ENCODE data around the gene AOC3.
"Not testable (repeated sequence)": the region's sequence is repeated elsewhere in the genome, so short reads cannot be mapped to it uniquely, and the experiment has no call there.

Gene AOC3

GRCh38 chr17:42872251-42872965 is 21.4 kb downstream of the AOC3 start:
- Histone ChIP-seq H3K27me3 (ENCODE audit: insufficient read depth, low read length) (peaks cover 8% of the 10 kb centered on the region), H3K4me1 (ENCODE audit: insufficient read depth, low read length) (no peaks in the 10 kb centered on the region), H3K4me3 (ENCODE audit: low read length) (no peak overlapping the region), H3K9ac (ENCODE audit: low read depth, low read length) (no peak overlapping the region), H3K9me3 (ENCODE audit: insufficient read depth, low read depth, low read length) (peaks cover 5% of the 10 kb centered on the region; the same call in 1 of the 2 replicates), H3K36me3 (ENCODE audit: insufficient read depth, low read depth, low read length) (no peaks in the 10 kb centered on the region), H3K27ac (ENCODE audit: low read length) (no peak overlapping the region)

DNA sequence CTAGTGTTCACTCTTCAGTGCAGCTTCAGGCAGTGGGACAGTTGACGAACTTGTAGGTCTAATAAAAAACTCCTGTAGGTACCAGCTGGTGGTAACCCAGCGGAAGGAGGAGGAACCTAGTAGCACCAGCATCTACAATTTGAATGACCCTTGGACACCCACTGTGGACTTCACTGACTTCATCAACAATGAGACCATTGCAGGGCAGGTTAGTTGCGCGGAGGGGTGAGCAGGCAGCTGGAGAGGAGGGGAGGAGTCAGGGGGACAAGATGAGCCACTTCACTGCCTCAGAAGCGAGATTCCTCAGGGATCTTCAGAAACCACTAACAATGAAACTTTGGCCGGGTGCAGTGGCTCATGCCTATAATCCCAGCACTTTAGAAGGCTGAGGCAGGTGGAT is 22.3 kb downstream of the AOC3 start:
- Histone ChIP-seq H3K27ac (ENCODE audit: low read length) (no peak overlapping the region), H3K27me3 (ENCODE audit: insufficient read depth, low read length) (peaks cover 17% of the 10 kb centered on the region), H3K9ac (ENCODE audit: low read depth, low read length) (no peak overlapping the region), H3K4me3 (ENCODE audit: low read length) (no peak overlapping the region), H3K4me1 (ENCODE audit: insufficient read depth, low read length) (peaks cover 1% of the 10 kb centered on the region; the same call in 1 of the 2 replicates), H3K36me3 (ENCODE audit: insufficient read depth, low read depth, low read length) (no peaks in the 10 kb centered on the region), H3K9me3 (ENCODE audit: insufficient read depth, low read depth, low read length) (peaks cover 5% of the 10 kb centered on the region; the same call in 1 of the 2 replicates)

DNA sequence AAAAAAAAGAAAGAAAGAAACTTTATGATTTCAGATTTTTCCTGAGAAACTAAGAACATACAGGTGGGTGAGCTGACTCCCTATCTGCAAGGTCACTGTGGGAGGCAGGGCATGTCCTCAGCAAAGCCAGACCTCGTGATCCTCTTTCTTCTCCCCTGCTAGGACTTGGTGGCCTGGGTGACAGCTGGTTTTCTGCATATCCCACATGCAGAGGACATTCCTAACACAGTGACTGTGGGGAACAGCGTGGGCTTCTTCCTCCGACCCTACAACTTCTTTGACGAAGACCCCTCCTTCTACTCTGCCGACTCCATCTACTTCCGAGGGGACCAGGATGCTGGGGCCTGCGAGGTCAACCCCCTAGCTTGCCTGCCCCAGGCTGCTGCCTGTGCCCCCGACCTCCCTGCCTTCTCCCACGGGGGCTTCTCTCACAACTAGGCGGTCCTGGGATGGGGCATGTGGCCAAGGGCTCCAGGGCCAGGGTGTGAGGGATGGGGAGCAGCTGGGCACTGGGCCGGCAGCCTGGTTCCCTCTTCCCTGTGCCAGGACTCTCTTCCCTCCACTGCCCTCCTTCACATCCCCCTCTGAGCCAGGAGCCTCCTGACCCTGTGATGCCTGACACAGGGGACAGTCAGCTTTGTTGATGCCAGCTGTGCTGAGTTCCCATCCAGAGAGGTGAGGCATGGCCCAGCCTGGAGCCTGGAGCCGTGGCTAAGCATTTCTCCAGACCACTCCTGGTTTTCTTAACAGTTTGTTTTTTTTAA is 23.1 kb downstream of the AOC3 start:
- H3K27ac ChIP-seq (ENCODE audit: low read length); H3K4me3 ChIP-seq (ENCODE audit: low read length); H3K9me3 ChIP-seq (ENCODE audit: insufficient read depth, low read depth, low read length); H3K4me1 ChIP-seq (ENCODE audit: insufficient read depth, low read length); H3K9ac ChIP-seq (ENCODE audit: low read depth, low read length); H3K36me3 ChIP-seq (ENCODE audit: insufficient read depth, low read depth, low read length): not testable (repeated sequence)
- peaks cover 25% of the 10 kb centered on the region for H3K27me3 ChIP-seq (ENCODE audit: insufficient read depth, low read length)

DNA sequence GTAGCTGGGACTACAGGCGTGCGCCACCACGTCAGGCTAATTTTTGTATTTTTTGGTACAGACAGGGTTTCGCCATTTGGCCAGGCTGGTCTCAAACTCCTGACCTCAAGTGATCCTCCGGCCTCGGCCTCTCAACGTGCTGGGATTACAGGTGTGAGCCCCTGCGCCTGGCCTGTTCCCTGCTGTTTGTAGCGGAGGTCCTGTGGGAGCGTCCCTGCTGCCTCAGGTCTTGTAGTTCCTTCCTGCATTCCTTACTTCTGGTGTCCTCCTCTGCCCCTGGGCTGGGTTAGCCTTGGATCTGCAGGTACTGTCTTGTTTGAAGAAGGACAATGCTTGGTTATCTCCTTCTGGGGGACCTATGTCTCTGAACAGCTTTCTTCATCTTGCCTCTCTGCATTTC is 26.0 kb downstream of the AOC3 start:
- Histone ChIP-seq H3K4me1 (ENCODE audit: insufficient read depth, low read length) (peaks cover 5% of the 10 kb centered on the region; the same call in 1 of the 2 replicates), H3K9ac (ENCODE audit: low read depth, low read length) (no peak overlapping the region), H3K9me3 (ENCODE audit: insufficient read depth, low read depth, low read length) (no peaks in the 10 kb centered on the region), H3K4me3 (ENCODE audit: low read length) (no peak overlapping the region), H3K27ac (ENCODE audit: low read length) (no peak overlapping the region), H3K36me3 (ENCODE audit: insufficient read depth, low read depth, low read length) (no peaks in the 10 kb centered on the region), H3K27me3 (ENCODE audit: insufficient read depth, low read length) (peaks cover 35% of the 10 kb centered on the region)

DNA sequence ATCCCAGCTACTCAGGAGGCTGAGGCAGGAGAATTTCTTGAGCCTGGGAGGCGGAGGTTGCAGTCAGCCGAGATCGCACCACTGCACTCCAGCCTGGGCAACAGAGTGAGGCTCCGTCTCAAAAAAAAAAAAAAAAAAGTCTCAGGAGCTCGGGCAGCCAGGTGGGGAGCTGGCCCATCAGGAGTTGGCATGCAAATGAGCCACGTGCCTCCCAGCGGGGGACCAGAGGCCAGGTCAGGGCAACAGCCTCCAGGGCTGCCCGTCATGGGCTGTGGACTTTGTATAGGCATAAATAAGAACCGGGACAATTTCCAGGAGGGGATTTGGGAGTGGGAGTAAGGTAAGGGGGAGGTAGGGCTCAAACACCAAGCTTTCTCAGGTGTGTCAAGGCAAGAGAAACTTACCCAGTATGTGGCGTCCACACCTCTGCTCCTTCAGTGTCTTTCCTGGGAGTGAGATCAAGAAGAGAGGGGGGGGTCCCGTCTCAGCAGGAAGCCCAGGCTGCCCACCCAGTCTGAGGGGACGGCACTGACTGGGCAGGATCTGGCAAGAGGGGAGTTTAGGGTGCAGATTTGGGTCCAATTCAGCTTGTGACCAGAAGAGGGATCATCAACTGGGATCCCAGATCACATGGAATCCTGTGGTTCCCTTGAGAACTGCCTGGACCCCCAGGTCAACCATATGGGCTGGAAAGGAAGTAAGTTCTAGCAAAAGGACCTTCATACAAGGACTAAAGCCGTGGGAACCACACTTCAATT is 27.3 kb downstream of the AOC3 start:
- H3K4me3 ChIP-seq (ENCODE audit: low read length), result peak overlapping the region; percentile 24; the same call in 1 of the 2 replicates
- H3K9ac ChIP-seq (ENCODE audit: low read depth, low read length), result 0 out of 2 replicates have a peak overlapping the region, but pooled peaks have one; percentile 12
- H3K27me3 ChIP-seq (ENCODE audit: insufficient read depth, low read length), result peaks cover 35% of the 10 kb centered on the region
- H3K36me3 ChIP-seq (ENCODE audit: insufficient read depth, low read depth, low read length), result no peaks in the 10 kb centered on the region
- H3K9me3 ChIP-seq (ENCODE audit: insufficient read depth, low read depth, low read length), result no peaks in the 10 kb centered on the region
- H3K27ac ChIP-seq (ENCODE audit: low read length), result no peak overlapping the region
- H3K4me1 ChIP-seq (ENCODE audit: insufficient read depth, low read length), result peaks cover 5% of the 10 kb centered on the region; the same call in 1 of the 2 replicates

DNA sequence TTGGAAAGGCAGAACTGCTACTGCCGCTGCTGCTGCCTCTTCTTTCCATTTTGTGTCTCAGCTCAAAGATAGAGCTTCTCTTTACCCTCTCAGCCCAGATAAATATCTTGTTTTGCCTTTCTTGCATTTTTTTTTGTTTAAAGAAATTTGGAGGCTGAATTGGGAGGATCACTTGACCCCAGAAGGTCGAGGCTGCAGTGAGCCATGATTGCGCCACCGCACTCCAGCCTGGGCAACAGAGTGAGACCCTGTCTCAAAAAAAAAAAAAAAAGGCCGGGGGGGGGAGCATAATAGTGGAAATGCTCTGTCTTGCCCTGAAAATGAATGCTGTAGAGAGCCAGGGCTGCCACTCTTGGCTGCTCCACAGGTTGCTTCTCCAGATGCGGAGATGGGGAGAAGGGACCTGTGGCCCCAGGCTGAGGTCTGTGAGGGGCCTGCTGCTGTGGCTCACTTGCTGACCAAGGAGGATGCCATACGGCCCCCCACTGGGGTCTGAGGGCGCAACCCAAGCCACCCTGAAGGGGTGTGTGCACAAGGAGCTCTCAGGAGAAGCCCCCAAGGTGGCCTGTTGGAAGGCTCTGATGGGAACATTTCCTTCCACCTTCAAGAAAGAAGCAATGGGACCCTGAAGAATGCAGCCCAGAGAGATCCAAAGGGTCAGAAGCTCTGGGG is 28.1 kb downstream of the AOC3 start:
- Histone ChIP-seq H3K9me3 (ENCODE audit: insufficient read depth, low read depth, low read length) (no peaks in the 10 kb centered on the region), H3K4me3 (ENCODE audit: low read length) (no peak overlapping the region), H3K27me3 (ENCODE audit: insufficient read depth, low read length) (peaks cover 35% of the 10 kb centered on the region), H3K4me1 (ENCODE audit: insufficient read depth, low read length) (peaks cover 5% of the 10 kb centered on the region; the same call in 1 of the 2 replicates), H3K27ac (ENCODE audit: low read length) (no peak overlapping the region), H3K36me3 (ENCODE audit: insufficient read depth, low read depth, low read length) (no peaks in the 10 kb centered on the region), H3K9ac (ENCODE audit: low read depth, low read length) (no peak overlapping the region)

- Histone ChIP-seq H3K27ac (ENCODE audit: low read length) (no peak overlapping the region), H3K4me3 (ENCODE audit: low read length) (no peak overlapping the region), H3K27me3 (ENCODE audit: insufficient read depth, low read length) (peaks cover 35% of the 10 kb centered on the region), H3K36me3 (ENCODE audit: insufficient read depth, low read depth, low read length) (no peaks in the 10 kb centered on the region), H3K9ac (ENCODE audit: low read depth, low read length) (no peak overlapping the region), H3K4me1 (ENCODE audit: insufficient read depth, low read length) (peaks cover 5% of the 10 kb centered on the region; the same call in 1 of the 2 replicates), H3K9me3 (ENCODE audit: insufficient read depth, low read depth, low read length) (no peaks in the 10 kb centered on the region)
Measured at GRCh38 chr17:42879596-42879985, 28.6 kb downstream of the AOC3 start.

GRCh38 chr17:42880776-42881310 is 29.8 kb downstream of the AOC3 start:
- H3K4me3 ChIP-seq (ENCODE audit: low read length), result no peak overlapping the region
- no peak overlapping the region for H3K9ac ChIP-seq (ENCODE audit: low read depth, low read length)
- no peaks in the 10 kb centered on the region for H3K9me3 ChIP-seq (ENCODE audit: insufficient read depth, low read depth, low read length)
- no peaks in the 10 kb centered on the region for H3K36me3 ChIP-seq (ENCODE audit: insufficient read depth, low read depth, low read length)
- peaks cover 5% of the 10 kb centered on the region; the same call in 1 of the 2 replicates for H3K4me1 ChIP-seq (ENCODE audit: insufficient read depth, low read length)
- peaks cover 35% of the 10 kb centered on the region for H3K27me3 ChIP-seq (ENCODE audit: insufficient read depth, low read length)
- H3K27ac ChIP-seq (ENCODE audit: low read length), result no peak overlapping the region

- not testable (repeated sequence) for H3K9ac ChIP-seq (ENCODE audit: low read depth, low read length); H3K27ac ChIP-seq (ENCODE audit: low read length); H3K9me3 ChIP-seq (ENCODE audit: insufficient read depth, low read depth, low read length); H3K36me3 ChIP-seq (ENCODE audit: insufficient read depth, low read depth, low read length); H3K4me1 ChIP-seq (ENCODE audit: insufficient read depth, low read length); H3K4me3 ChIP-seq (ENCODE audit: low read length)
- H3K27me3 ChIP-seq (ENCODE audit: insufficient read depth, low read length), result peaks cover 35% of the 10 kb centered on the region
Measured at GRCh38 chr17:42881706-42882105, 30.7 kb downstream of the AOC3 start.

DNA sequence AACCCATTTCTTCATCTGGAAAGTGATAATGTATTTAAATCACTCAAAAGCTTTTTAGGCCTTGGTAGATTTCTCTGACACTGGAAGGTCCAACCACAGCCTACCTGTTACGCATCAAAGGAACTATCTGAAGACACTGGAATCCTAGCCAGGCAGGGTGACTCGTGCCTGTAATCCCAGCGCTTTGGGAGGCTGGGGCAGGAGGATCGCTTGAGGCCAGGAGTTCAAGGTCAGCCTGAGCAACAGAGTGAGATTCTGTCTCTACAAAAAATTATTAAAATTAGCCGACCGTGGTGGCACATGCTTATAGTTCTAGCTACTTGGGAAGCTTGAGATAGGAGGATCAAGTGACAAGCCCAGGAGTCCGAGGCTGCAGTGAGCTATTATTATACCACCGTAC is 31.2 kb downstream of the AOC3 start:
- peaks cover 30% of the 10 kb centered on the region for H3K27me3 ChIP-seq (ENCODE audit: insufficient read depth, low read length)
- H3K4me1 ChIP-seq (ENCODE audit: insufficient read depth, low read length), result peaks cover 5% of the 10 kb centered on the region; the same call in 1 of the 2 replicates
- H3K36me3 ChIP-seq (ENCODE audit: insufficient read depth, low read depth, low read length), result no peaks in the 10 kb centered on the region
- H3K9ac ChIP-seq (ENCODE audit: low read depth, low read length), result no peak overlapping the region
- no peaks in the 10 kb centered on the region for H3K9me3 ChIP-seq (ENCODE audit: insufficient read depth, low read depth, low read length)
- no peak overlapping the region for H3K27ac ChIP-seq (ENCODE audit: low read length)
- no peak overlapping the region for H3K4me3 ChIP-seq (ENCODE audit: low read length)
